ENCODE measurements around the gene ZNF175. TPM values are rescaled to one million over a fixed set of nuclear protein-coding genes. Genes with fewer than 3 reads are reported as not detected.

Gene ZNF175
- total and polyA plus RNA-seq, 9 of the 15 experiments (the other 6 are each of a cell fraction or from before 2014, with no cell fraction given), result 3.7 to 37.9 (median 14.0) TPM

GRCh38 chr19:51524666-51525264 lies 46.3 kb upstream of the ZNF175 start (continued):
- no peak for TF ChIP-seq SFPQ (IDR thresholded peaks at IDR 0.05; ENCODE audit: low read depth, low read length)
- no peak for TF ChIP-seq SRF (CRISPR knock-in tag; IDR thresholded peaks at IDR 0.05)
- TF ChIP-seq ZNF592 (IDR thresholded peaks at IDR 0.05), result peak; percentile 67
- no peak for TF ChIP-seq SMAD3 (CRISPR knock-in tag; conservative IDR thresholded peaks at IDR 0.05)
- TF ChIP-seq EZH2 (IDR thresholded peaks at IDR 0.05; ENCODE audit: borderline replicate concordance, low read depth, low read length), result no peak
- TF ChIP-seq SREBF1 (IDR thresholded peaks at IDR 0.05; ENCODE audit: borderline replicate concordance, low read depth, low read length), result no peak
- TF ChIP-seq CREB3 (tag; conservative IDR thresholded peaks at IDR 0.05; ENCODE audit: low read depth), result 0 out of 2 replicates have a peak, but pooled peaks have one; percentile 49
- no peak for TF ChIP-seq CREB3L1 (IDR thresholded peaks at IDR 0.05; ENCODE audit: borderline replicate concordance, low read depth)
- no peak for TF ChIP-seq DNMT1 (IDR thresholded peaks at IDR 0.05)
- no peak for TF ChIP-seq RBM22 (IDR thresholded peaks at IDR 0.05; ENCODE audit: low read depth, low read length, poor library complexity, severe bottlenecking)
- TF ChIP-seq XRCC3 (IDR thresholded peaks at IDR 0.05), result no peak
- TF ChIP-seq RCOR1 (IDR thresholded peaks at IDR 0.05; ENCODE audit: borderline replicate concordance in 1 of 2, low read depth in 2 of 2, low read length in 2 of 2), result peak in 1 of 2 experiments; percentile 6; a peak in 1 of 4 replicates
- no peak for TF ChIP-seq ZNF449 (CRISPR knock-in tag; IDR thresholded peaks at IDR 0.05)
- TF ChIP-seq HBP1 (CRISPR knock-in tag; IDR thresholded peaks at IDR 0.05), result no peak

Data from K562 (cell line).